ENCODE data around the gene TPO.

- TF ChIP-seq CTCF (IDR thresholded peaks at IDR 0.05) (no peak), EP300 (IDR thresholded peaks at IDR 0.05) (no peak), POLR2A (IDR thresholded peaks at IDR 0.05) (no peak)
Measured at GRCh38 chr2:1393321-1393720, 19.9 kb upstream of the TPO start.
